CD14-positive monocyte (primary cell): Measurements from ENCODE around the gene VILL. TPM values are rescaled to one million over a fixed set of nuclear protein-coding genes. Genes with fewer than 3 reads are reported as not detected.

Experiments
- DNase-seq, 3 donors: peaks; one replicate each; pipeline ENCODE4 v3.0.0-alpha.2; 2011 to 2022
- H2AFZ ChIP-seq: 2 replicates; pipeline ENCODE4 v1.6.0; 2012; ENCODE audit warnings: mild to moderate bottlenecking, low read depth, low read length, inconsistent platforms; ENCODE audit not compliant: insufficient read depth, poor library complexity, severe bottlenecking
- H3K27ac ChIP-seq, 2 donors: 1 replicate in 1 of 2; 2 replicates in 1 of 2; pipeline ENCODE4 v1.5.1; 2012 to 2013; ENCODE audit warnings: low read length in 2 of 2, control low read depth in 1 of 2, inconsistent platforms in 1 of 2, low read depth in 1 of 2, mild to moderate bottlenecking in 1 of 2
- H3K27me3 ChIP-seq, 2 donors: one replicate each; pipeline versions ENCODE4 v1.6.0 to v1.6.1; 2011 to 2013; ENCODE audit warnings: low read length in 2 of 2; ENCODE audit not compliant: control insufficient read depth in 2 of 2, insufficient read depth in 2 of 2
- H3K36me3 ChIP-seq, 2 donors: replicated peaks in 1 of 2; 1 replicate in 1 of 2; 2 replicates in 1 of 2; pipeline versions ENCODE4 v1.5.1 to v1.6.1; 2012 to 2013; ENCODE audit warnings: low read length in 2 of 2, control low read depth in 1 of 2, inconsistent platforms in 1 of 2, mild to moderate bottlenecking in 1 of 2; ENCODE audit not compliant: insufficient read depth in 2 of 2, control insufficient read depth in 1 of 2
- H3K4me1 ChIP-seq, 2 donors: 1 replicate in 1 of 2; 2 replicates in 1 of 2; pipeline versions ENCODE4 v1.5.1 to v1.6.1; 2012 to 2013; ENCODE audit warnings: low read length in 2 of 2, control low read depth in 1 of 2, inconsistent platforms in 1 of 2, mild to moderate bottlenecking in 1 of 2, moderate library complexity in 1 of 2; ENCODE audit not compliant: insufficient read depth in 2 of 2, control insufficient read depth in 1 of 2
- H3K4me2 ChIP-seq: replicated peaks from 2 replicates; pipeline ENCODE3; 2012; ENCODE audit warnings: low read length, moderate library complexity, mild to moderate bottlenecking; ENCODE audit not compliant: poor library complexity, severe bottlenecking; ENCODE audit errors: extremely low read depth
- H3K4me3 ChIP-seq, 3 experiments: fragments of 200-600 bp in 1 of 3; sonication (generic) in 1 of 3; replicated peaks in 1 of 3; 1 replicate in 2 of 3; 2 replicates in 1 of 3; pipeline ENCODE4 v1.5.1; 2011 to 2013; ENCODE audit warnings: low read length in 3 of 3, mild to moderate bottlenecking in 3 of 3, control low read depth in 2 of 3, low read depth in 2 of 3, inconsistent platforms in 1 of 3, moderate library complexity in 1 of 3
- H3K79me2 ChIP-seq: 2 replicates; pipeline ENCODE4 v1.6.0; 2012; ENCODE audit warnings: mild to moderate bottlenecking, control low read depth, inconsistent platforms, low read length, moderate library complexity; ENCODE audit not compliant: insufficient read depth
- H3K9ac ChIP-seq: 2 replicates; pipeline ENCODE4 v1.6.0; 2017; ENCODE audit warnings: low read length, mild to moderate bottlenecking; ENCODE audit not compliant: insufficient read depth, poor library complexity, severe bottlenecking
- H3K9me3 ChIP-seq, 2 donors: replicated peaks in 1 of 2; 1 replicate in 1 of 2; 2 replicates in 1 of 2; pipeline versions ENCODE4 v1.5.1 to v1.6.1; 2012 to 2013; ENCODE audit warnings: low read length in 2 of 2, control low read depth in 1 of 2; ENCODE audit not compliant: control insufficient read depth in 1 of 2, insufficient read depth in 1 of 2
- H4K20me1 ChIP-seq: 2 replicates; pipeline ENCODE4 v1.6.0; 2012; ENCODE audit warnings: mild to moderate bottlenecking, low read length, control low read depth, moderate library complexity; ENCODE audit not compliant: insufficient read depth
- H3K27ac Mint-ChIP-seq, 7 donors: one replicate each; pipeline ENCODE4 v1.8.0; 2020; ENCODE audit warnings: mild to moderate bottlenecking in 7 of 7, mixed read lengths in 7 of 7, moderate library complexity in 6 of 7, inconsistent platforms in 2 of 7
- H3K27me3 Mint-ChIP-seq, 3 donors: one replicate each; pipeline ENCODE4 v1.8.0; 2021 to 2022; ENCODE audit warnings: low read depth in 3 of 3, mild to moderate bottlenecking in 3 of 3, mixed read lengths in 3 of 3, moderate library complexity in 3 of 3, inconsistent platforms in 1 of 3
- H3K36me3 Mint-ChIP-seq, 2 donors: one replicate each; pipeline ENCODE4 v1.8.0; 2020; ENCODE audit warnings: mixed read lengths in 2 of 2, inconsistent platforms in 1 of 2, mild to moderate bottlenecking in 1 of 2
- H3K4me1 Mint-ChIP-seq: one replicate; pipeline ENCODE4 v1.8.0; 2020; ENCODE audit warnings: mild to moderate bottlenecking, mixed read lengths
- H3K4me3 Mint-ChIP-seq, 2 donors: one replicate each; pipeline ENCODE4 v1.8.0; 2020; ENCODE audit warnings: mild to moderate bottlenecking in 2 of 2, mixed read lengths in 2 of 2, moderate library complexity in 1 of 2
- H3K9me3 Mint-ChIP-seq, 7 donors: one replicate each; pipeline ENCODE4 v1.8.0; 2020 to 2022; ENCODE audit warnings: mixed read lengths in 7 of 7, mild to moderate bottlenecking in 6 of 7, moderate library complexity in 6 of 7, inconsistent platforms in 2 of 7
- WGBS: methylation state at CpG from one replicate; pipeline ENCODE4 v1.1.5; 2013; ENCODE audit warnings: missing lambda C conversion rate; ENCODE audit not compliant: insufficient coverage; 5-methylcytosine and 5-hydroxymethylcytosine counted together
- intact Hi-C, 2 donors: fragments of 100-400 bp; cut with micrococcal nuclease; formaldehyde crosslinking; loops; one replicate each; pipeline versions ENCODE4 v1.15.0 to v1.15.1; 2023
- polyA plus RNA-seq, 3 donors: library from polyadenylated mRNA; depleted of rRNA in 1 of 3; unstranded in 2 of 3; stranded (reverse) in 1 of 3; fragments of 300-500 nt in 2 of 3; fragments of >200 nt in 1 of 3; fragmentation: Illumina TruSeq in 2 of 3; gene quantifications; 1 replicate in 2 of 3; 2 replicates in 1 of 3; pipeline ENCODE4 v1.2.3, GENCODE V29; 2012 to 2021
- TF ChIP-seq, protein P1 (sequence below): fragments of 200-600 bp; IDR thresholded peaks from one replicate; pipeline ENCODE4 v1.8.0; 2022; ENCODE audit warnings: antibody characterized with exemption, mild to moderate bottlenecking

The VILL gene
- polyA plus RNA-seq, 3 donors: 4.4 to 29.1 (median 7.4) TPM

DNA sequence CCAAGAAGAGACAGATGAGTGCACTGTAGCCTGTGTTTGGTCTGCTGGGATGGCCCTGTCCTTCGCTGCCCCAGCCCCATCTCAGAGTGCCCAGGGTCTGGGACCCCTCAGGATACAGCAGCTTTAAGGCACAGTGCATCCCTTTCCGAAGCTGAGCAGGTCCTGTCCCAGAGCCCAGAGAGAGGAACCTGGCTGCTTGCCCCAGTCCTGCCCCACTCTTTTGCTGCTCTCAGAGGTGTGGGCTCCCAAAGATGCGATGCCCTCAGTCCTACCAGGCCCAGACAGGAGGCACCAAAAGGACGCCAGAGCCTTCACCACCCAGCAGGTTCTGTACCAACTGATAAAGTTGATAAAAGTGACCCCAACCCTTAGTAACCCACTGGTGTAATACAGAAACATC lies 30.6 kb downstream of the VILL start:
- no peak overlapping the region for H3K4me3 Mint-ChIP-seq
- no peaks in the 10 kb centered on the region for H3K27me3 ChIP-seq
- H3K36me3 Mint-ChIP-seq: peaks cover 20 to 28% of the 10 kb centered on the region in 2 donors
- 97% methylated on average over 3 of the region's 4 CpGs for WGBS
- H4K20me1 ChIP-seq: no peaks in the 10 kb centered on the region
- no peaks in the 10 kb centered on the region for H3K79me2 ChIP-seq
- intact Hi-C loops: no loop called here
- peaks cover 1 to 6% (median 4%) of the 10 kb centered on the region in 7 donors for H3K9me3 Mint-ChIP-seq
- TF ChIP-seq, protein P1, sequence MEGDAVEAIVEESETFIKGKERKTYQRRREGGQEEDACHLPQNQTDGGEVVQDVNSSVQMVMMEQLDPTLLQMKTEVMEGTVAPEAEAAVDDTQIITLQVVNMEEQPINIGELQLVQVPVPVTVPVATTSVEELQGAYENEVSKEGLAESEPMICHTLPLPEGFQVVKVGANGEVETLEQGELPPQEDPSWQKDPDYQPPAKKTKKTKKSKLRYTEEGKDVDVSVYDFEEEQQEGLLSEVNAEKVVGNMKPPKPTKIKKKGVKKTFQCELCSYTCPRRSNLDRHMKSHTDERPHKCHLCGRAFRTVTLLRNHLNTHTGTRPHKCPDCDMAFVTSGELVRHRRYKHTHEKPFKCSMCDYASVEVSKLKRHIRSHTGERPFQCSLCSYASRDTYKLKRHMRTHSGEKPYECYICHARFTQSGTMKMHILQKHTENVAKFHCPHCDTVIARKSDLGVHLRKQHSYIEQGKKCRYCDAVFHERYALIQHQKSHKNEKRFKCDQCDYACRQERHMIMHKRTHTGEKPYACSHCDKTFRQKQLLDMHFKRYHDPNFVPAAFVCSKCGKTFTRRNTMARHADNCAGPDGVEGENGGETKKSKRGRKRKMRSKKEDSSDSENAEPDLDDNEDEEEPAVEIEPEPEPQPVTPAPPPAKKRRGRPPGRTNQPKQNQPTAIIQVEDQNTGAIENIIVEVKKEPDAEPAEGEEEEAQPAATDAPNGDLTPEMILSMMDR: no peak
- no peak for DNase-seq
- no peak overlapping the region for H3K27ac ChIP-seq
- peaks cover 0 to 2% of the 10 kb centered on the region in 2 donors for H3K9me3 ChIP-seq
- no peak overlapping the region for H2AFZ ChIP-seq
- H3K27me3 Mint-ChIP-seq: peaks cover 0 to 4% (median 0%) of the 10 kb centered on the region in 3 donors
- no peak overlapping the region for H3K4me3 ChIP-seq
- H3K9ac ChIP-seq: no peak overlapping the region
- no peak overlapping the region for H3K4me2 ChIP-seq
- peaks cover 5 to 10% of the 10 kb centered on the region in 2 donors for H3K36me3 ChIP-seq
- H3K4me1 Mint-ChIP-seq: peaks cover 21% of the 10 kb centered on the region
- H3K4me1 ChIP-seq: peaks cover 19 to 21% of the 10 kb centered on the region in 2 donors
- no peak overlapping the region for H3K27ac Mint-ChIP-seq

DNA sequence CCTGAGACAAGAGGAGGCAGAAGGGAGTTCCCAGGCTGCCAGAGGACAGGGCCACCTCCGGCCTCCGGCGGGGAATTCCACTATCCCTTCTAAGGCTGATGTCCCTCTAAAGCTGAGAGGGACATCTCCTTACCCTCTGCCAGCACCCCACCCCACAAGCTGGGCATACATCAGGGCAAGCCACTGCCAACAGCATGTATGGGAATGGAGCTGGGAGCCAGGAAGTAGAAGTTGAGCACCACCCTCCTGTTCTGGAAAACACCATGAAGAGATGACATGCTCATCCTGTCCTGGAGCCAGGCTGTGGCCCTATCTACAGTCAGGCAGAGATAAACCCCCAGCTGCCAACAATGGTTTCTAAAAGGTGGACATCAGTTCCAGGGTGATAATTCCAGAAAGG lies 31.7 kb downstream of the VILL start:
- H3K4me1 Mint-ChIP-seq: peaks cover 21% of the 10 kb centered on the region
- Histone ChIP-seq H3K27ac (no peak overlapping the region), H3K9me3 (no peaks in the 10 kb centered on the region), H3K4me3 (no peak overlapping the region), H3K9ac (no peak overlapping the region), H3K4me2 (no peak overlapping the region), H2AFZ (no peak overlapping the region), H4K20me1 (no peaks in the 10 kb centered on the region), H3K79me2 (no peaks in the 10 kb centered on the region), H3K36me3 (peaks cover 0 to 4% of the 10 kb centered on the region in 2 donors), H3K27me3 (peaks cover 0 to 6% of the 10 kb centered on the region in 2 donors), H3K4me1 (peaks cover 19 to 21% of the 10 kb centered on the region in 2 donors)
- H3K27ac Mint-ChIP-seq: peak overlapping the region in 1 of 7 donors; percentile 65
- H3K4me3 Mint-ChIP-seq: no peak overlapping the region
- H3K27me3 Mint-ChIP-seq: peaks cover 5 to 9% (median 6%) of the 10 kb centered on the region in 3 donors
- no CpG with 5 or more reads among the region's 3 CpGs for WGBS
- H3K36me3 Mint-ChIP-seq: peaks cover 14 to 19% of the 10 kb centered on the region in 2 donors
- TF ChIP-seq, protein P1: no peak
- peaks cover 0 to 4% (median 0%) of the 10 kb centered on the region in 7 donors for H3K9me3 Mint-ChIP-seq
- no peak for DNase-seq
- intact Hi-C loops: no loop called here
